Middle frontal gyrus (tissue), 1 donor: ENCODE data around the gene FLVCR1.
"Not testable (repeated sequence)": the region's sequence is repeated elsewhere in the genome, so short reads cannot be mapped to it uniquely, and the experiment has no call there.

Experiments
- DNase-seq: peaks from one replicate; pipeline ENCODE4 v3.0.0-alpha.2; 2015; ENCODE audit warnings: low spot score; ENCODE audit errors: extremely low spot score

Gene FLVCR1

DNA sequence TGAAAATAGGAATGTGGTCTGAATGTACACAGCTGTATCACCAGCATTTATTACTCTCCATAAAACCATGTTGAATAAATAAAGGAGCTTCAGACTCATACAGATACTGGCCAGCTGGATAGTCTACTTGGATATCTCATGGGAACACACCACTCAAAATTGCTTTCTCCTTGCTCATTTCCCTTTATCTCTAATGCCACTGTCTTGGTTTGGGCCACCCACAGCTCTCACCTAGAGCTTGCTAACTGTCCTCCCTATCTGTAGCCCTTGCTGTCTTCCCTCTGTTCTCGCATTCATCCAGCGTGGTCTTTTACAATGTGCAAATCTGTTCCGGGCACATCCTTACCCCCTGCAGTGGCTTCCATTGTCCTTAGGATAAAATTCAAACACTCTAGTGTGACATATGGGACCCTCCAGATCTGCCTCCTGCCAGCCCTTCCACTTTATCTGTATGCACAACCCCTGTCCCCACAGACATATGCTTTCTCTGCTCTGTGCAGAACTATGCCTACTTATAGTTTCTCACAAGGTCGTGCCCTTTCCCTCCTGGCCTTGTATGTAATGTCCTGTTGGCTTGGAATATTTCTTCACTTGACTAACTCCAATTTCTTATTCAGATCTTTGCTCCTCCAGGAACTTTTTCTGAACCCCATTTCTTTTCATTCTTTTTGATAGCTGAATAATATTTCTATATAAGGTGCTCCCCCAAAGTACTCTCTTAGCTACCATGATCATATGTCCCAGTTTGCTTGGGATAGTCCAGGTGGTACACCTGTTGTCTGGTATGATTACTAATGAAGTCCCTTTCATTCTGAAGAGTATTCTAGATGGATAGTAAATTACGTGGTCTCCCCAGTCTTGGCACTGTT is 2.9 kb downstream of the FLVCR1 start:
- DNase-seq, result no peak

DNA sequence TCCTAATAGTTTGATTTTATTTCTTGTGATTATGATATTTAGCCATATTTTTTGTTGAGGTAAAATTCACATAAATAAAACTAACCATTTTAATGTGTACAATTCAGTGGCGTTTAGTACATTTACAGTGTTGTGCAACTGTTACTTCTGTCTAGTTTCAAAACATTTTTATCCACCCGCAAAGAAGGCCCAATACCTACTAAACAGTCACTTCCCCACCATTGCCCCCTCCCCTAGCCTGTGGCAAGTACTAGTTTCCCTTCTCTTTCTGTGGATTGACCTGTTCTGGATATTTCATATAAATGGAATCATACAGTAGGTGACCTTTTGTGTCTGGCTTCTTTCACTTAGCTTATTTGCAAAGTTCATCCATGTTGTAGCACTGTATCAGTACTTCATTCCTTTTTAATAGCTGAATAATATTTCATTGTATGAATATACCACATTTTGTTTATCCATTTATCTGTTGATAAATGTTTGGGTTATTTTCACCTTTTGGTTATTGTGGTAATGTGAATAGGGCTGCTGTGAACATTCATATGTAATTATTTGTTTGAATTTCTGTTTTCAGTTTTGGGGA is 4.1 kb downstream of the FLVCR1 start:
- DNase-seq, result no peak

DNA sequence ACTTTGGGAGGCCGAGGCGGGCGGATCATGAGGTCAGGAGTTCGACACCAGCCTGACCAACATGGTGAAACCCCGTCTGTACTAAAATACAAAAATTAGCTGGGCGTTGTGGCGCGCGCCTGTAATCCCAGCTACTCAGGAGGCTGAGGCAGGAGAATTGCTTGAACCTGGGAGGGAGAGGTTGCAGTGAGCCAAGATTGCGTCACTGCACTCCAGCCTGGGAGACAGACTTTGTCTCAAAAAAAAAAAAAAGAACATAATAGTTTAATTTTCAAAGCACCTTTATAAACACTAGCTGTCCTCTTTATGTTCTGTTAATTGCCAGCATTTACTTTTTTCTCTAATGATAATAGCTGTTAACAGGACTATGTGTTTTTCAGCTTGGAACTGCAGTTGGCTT is 5.3 kb downstream of the FLVCR1 start:
- DNase-seq, result not testable (repeated sequence)

DNA sequence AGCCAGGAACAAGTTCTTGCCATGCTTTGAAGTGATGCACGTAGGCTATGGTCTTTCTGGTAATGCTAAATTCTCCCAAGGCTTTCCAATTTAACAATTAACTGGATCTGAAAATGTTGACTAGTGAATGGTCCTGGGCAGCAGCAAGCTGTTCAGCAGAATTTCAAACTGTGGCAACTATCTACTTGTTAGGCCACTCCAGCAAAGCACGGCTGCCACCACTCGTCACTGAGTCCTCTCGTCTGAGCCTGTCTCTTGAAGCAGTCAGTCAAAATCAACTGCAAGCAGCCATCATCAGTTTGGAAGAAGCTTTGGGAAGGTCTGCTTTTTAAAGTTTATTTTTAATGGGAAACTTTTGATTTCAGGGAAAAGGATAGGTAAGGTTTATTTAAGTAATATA is 6.1 kb downstream of the FLVCR1 start:
- DNase-seq, result no peak

DNA sequence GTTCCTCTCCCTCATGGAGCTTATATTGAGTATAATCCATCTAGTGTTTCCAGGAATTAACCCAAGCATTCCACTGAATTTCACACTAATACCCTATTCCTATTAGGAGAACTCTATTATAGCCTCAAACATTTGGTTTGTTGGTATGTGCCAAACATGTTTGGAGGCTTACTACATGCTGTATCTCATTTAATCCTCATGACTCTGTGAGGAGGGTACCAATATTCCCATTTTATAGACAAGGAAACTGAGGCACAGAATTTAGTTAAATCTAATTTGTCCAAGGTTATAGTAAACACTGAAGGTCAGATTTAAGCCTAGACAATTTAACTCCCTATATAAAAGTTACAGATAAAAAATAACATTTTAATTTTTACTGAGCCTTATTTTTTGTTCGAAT is 9.1 kb downstream of the FLVCR1 start:
- no peak for DNase-seq

DNA sequence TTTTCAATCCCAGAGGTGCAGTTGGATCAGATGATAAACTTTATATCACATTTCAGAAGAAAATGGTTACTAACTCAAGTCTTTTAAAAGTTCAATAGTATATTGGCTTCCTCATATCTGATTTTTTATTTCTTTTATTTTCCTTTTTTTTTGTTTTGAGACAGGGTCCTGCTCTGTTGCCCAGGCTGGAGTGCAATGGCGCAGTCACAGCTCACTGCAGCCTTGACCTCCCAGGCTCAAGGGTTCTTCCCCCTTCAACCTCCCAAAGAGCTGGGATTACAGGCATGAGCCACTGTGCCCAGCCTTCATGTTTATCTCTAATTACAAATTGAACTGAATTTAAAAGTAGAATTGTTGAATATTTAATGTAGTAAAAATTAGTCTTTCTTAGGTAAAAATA is 13.9 kb downstream of the FLVCR1 start:
- no peak for DNase-seq

DNA sequence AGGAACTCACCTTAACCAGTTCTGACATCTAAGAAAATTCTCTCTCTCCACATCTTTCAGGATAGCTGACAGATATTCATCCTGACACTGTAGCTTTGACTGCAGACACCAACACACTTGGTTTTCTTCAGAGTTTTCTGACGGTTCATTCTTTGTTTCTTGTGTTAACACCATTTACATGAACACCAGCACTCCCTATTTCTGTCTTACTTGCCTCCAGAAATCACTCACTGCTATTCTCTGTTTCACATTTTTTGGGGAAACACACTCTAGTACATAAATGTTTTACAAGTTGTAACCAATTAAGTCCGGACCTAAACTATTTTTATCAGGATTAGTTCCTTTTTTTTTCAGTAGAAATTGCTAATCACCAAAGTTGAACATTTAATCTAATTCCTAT is 15.4 kb downstream of the FLVCR1 start:
- DNase-seq, result no peak

DNA sequence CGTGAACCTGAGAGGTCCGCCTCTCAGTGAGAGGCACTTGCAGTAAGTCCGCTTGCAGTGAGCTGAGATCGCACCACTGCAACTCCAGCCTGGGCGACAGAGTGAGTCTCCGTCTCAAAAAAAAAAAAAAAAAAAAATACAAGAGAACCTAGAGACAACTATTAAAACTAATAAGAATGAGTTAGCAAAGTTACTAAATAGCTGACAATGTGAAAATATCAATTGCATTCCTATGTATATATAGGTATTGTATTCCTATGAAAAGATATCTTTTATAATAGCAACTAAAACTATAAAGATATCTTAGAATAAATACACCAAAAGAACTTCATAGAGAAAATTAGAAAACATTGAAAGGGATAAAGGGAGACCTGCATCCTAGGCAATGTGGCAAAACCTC is 20.3 kb downstream of the FLVCR1 start:
- no peak for DNase-seq

DNA sequence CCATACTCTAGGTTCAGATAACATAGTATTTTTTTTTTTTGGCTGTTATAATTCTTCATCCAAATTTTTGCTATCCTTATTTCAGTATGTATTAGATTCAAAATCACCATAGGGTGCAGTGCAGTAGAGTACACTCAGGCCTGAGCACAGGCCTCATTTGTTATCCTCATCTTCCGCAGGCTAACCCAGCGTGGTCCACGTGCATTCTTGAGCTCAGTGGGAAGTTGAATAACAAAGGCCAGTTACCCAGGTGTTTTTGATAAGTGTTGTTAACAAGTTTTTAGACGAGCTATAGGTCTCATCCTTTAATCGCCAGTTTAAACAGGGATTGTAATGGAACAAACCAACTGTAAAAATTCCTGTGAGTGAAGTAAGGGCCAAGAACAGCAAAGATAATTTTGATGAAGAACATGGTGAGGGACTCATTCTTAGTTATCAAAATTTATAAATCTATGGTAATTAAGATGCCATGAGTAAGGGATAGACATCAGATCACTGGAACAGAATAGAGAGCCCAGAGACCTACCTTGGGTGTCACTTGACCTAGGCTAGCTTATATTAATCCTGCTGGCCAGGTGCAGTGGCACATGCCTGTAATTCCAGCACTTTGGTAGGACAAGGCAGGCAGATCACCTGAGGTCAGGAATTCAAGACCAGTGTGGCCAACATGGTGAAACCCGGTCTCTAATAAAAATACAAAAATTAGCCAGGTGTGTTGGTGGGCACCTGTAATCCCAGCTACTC is 22.0 kb downstream of the FLVCR1 start:
- DNase-seq, result no peak

DNA sequence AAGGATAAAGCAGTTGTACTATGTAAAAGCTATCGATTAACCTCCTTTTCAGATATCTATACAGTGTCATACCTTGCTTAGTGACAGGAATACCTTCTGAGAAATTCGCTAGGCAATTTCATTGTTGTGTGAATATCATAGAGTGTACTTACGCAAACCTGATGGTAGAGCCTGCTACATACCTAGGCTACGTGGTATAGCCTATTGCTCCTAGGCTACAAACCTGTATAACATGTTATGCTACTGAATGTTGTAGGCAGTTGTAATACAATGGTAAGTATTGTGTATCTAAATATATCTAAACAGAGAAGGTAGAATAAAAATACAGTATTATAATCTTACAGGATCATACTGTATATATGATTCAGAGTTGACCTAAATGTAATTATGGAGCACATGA is 26.5 kb downstream of the FLVCR1 start:
- no peak for DNase-seq

DNA sequence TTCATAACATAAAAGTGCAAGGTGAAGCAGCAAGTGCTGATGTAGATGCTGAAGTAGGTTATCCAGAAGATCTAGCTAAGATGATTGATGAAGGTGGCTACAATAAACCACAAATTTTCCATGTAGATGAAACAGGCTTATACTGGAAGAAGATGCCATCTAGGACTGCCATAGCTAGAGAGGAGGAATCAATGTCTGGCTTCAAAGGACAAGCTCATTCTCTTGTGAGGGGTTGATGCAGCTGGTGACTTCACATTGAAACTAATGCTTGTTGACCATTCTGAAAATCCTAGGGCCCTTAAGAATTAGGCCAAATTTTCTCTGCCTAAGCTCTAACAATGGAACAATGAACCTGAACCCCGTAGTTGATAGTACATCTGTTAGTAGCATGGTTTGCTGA is 34.0 kb downstream of the FLVCR1 start:
- no peak for DNase-seq

DNA sequence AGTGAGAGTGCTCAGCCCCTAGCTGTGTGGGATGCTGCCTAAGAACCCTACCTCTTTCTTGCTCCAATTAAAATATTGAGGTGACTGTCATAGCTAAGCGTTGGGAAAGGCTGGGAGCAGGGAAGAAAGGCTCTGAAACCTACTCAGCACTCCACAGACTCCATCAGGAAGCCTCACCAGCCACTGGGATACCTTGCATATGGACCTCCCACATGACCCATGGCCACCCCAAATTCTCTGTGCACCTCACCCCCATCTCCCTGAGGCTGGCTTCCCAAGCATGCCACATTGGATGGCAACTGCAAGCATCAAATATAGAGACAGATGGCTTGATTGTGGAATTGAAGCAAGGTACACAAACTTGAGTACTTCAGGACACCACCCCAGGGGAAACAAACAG is 41.8 kb downstream of the FLVCR1 start:
- no peak for DNase-seq

DNA sequence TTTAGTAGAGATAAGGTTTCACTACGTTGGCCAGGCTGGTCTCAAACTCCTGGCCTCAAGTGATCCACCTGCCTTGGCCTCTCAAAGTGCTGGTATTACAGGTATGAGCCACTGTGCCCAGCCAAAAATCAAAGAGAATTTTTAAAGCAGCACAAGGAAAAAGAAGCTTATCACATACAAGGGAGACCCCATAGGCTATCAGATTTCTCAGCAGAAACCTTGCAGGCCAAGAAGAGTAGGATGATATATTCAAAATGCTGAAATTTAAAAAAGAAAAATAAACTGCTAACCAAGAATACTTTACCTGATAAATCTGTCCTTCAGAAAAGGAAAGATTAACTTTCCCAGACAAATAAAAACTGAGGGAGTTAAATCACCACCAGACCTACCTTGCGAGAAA is 43.2 kb downstream of the FLVCR1 start:
- no peak for DNase-seq

DNA sequence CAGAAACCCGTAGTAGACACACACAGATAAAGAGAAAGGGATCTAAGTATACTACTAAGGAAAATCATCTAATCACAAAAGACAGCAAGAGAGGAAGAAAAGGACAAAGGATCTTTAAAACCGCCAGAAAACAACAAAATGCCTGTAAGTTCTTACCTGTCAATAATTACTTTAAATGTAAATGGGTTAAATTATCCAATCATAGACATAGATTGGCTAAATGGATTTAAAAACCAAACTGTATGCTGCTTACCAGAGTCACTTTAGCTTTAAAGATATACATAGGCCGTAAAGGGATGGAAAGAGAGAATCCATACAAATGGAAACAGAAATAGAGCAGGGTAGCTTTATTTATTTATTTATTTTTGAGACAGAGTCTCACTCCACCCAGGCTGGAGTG is 44.0 kb downstream of the FLVCR1 start:
- no peak for DNase-seq

DNA sequence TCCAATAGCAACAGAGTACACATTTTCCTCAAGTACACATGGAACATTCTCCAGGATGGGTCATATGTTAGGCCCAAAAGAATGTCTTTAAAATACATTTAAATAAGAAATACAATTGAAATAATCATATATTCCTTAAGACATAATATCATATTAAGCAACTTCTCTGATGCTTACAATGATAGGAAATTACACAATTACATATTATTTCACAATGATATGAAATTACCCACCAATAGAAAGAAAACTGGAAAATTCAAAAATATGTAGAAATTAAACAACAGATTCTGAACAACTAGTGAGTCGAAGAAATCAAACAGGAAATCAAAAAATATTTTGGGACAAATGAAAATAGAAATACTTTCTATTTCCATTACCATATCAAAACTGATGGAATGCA is 45.6 kb downstream of the FLVCR1 start:
- no peak for DNase-seq

DNA sequence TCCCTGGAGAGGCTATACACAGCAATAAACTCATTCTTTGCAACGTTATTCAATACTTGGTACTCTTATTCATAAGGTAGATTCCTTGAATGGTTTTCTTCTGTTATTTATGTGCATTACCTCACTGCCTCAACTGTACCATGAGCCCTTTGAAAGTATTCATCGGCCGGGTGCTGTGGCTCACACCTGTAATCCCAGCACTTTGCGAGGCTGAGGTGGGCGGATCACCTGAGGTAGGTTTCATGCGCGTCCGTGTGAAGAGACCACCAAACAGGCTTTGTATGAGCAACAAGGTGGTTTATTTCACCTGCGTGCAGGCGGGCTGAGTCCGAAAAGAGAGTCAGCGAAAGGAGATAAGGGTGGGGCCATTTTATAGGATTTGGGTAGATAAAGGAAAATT is 50.0 kb downstream of the FLVCR1 start:
- not testable (repeated sequence) for DNase-seq

DNA sequence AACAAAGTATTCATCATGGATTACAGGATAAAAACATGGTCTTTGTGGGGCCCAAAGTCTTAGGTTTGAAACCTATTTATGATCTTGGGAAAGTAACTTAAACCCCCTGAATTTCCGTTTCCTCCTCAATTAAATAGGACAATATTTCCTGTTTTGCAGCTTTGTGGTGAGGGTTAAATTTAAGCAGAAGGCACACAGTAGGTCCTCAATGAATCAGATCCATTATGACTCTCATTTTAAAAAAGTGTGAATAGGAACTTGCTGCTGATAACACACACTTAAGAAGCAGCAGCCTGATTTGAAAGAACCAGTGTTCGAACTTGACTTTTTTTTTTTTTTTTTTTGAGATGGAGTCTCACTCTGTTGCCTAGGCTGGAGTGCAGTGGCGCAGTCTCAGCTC is 50.9 kb downstream of the FLVCR1 start:
- no peak for DNase-seq

DNA sequence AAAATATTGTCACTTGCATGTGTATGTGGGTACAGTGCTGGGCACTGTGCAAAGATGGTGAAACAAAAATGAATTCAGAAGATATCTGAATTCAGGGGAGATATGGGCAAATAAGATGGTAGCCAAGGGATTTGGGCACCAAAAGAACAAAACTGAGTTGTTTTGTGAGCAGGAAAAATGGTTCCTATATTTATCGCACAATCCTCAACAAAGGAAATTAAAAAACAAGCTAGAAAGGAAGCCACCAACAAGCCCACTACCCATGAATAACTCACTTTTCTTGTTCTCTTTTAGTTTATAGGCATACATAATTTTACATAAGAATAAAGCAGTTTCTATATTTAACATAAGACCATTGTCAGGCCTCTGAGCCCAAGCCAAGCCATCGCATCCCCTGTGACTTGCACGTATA is 51.6 kb downstream of the FLVCR1 start:
- DNase-seq, result no peak

DNA sequence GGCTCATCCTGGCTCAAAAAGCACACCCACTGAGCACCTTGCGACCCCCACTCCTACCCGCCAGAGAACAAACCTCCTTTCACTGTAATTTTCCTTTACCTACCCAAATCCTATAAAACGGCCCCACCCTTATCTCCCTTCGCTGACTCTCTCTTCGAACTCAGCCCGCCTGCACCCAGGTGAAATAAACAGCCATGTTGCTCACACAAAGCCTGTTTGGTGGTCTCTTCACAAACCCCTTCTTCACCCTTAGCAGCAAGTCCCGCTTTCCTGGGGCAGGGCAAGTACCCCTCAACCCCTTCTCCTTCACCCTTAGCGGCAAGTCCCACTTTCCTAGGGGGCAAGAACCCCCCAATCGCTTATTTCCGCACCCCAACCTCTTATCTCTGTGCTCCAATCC is 52.1 kb downstream of the FLVCR1 start:
- not testable (repeated sequence) for DNase-seq

DNA sequence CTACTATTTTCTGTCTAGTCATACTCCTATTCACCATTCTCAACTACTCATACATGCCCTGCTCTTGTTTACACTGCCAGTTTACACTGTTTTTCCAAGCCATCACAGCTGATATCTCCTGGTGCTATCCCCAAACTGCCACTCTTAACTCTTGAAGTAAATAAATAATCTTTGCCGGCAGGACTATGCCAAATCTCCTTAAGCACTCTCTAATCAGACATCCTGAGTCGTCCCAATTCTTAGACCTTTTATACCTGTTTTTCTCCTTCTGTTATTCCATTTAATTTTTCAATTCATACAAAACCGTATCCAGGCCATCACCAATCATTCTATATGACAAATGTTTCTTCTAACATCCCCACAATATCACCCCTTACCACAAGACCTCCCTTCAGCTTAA is 55.6 kb downstream of the FLVCR1 start:
- not testable (repeated sequence) for DNase-seq

DNA sequence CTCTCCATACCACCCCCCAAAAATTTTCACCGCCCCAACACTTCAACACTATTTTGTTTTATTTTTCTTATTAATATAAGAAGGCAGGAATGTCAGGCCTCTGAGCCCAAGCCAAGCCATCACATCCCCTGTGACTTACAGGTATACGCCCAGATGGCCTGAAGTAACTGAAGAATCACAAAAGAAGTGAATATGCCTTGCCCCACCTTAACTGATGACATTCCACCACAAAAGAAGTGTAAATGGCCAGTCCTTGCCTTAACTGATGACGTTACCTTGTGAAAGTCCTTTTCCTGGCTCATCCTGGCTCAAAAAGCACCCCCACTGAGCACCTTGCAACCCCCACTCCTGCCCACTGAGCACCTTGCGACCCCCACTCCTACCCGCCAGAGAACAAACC is 56.0 kb downstream of the FLVCR1 start:
- DNase-seq, result not testable (repeated sequence)

DNA sequence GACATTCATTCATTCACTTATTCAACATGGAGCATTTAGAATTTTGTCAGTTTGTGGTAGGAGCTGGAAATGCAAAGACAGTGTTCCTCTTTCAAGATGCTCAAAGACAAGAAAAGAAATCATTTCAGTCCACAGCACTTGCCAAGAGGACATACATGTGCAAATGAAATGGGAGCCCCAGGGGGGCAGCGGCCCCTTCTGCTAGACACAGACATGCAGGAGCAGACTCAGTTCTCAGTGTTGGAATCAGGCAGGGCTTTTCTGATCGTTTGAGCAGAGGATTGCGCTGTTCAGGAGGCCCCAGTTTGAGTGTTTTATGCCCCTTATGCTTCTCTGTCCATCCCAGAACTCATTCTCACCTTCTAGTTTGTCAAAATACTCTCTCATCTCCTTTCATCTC is 56.7 kb downstream of the FLVCR1 start:
- DNase-seq, result no peak
